Fibroblast of skin of left biceps (primary cell): Measurements from ENCODE around the gene ATXN7L1.
A peak's percentile ranks its signal among the peaks of the same experiment; 100 is the strongest.

Experiments used
- DNase-seq, 2 experiments: peaks; one replicate each; pipeline ENCODE4 v3.0.0-alpha.2; 2013; ENCODE audit warnings: low read depth in 2 of 2

Gene ATXN7L1

DNA sequence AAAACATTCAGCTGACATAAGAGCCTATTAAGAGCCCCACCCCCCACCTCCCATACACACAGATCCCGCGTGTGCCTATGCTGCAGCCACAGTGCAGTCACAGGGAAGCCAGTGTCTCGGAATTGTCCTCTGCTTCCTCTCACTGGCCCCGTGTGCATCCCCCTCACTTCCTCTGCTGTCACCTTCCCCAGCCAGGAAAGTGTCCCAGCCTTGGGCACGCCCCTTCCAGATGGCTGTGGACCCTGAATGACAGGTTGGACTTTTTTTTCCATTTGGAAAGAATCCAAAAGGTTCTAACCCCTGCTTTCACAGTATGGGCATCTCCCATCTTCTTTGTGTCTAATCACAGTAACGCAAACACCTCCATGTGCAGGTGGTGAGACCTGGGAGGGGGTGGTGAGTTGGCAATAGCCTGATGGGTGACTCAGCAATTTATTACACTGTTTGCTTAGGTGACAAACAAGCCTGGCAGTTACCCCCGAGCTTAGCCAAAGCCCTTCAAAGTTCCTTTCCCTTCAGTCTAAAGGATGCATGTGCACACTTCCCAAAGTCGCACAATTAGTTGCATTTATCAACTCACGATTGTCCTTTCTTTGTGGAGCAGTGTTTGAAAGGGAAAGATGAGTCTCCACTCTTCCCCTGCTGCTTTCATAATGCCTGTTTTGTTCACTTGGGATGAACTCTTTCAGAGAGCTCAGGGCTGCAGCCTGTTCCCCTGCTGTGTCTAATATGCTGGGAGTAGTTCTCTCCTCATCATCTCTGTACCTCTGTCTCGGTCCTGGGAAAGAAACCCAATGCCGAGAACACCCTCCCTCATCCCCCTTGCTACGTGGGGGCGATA is 227.6 kb downstream of the ATXN7L1 start:
- no peak for DNase-seq

DNA sequence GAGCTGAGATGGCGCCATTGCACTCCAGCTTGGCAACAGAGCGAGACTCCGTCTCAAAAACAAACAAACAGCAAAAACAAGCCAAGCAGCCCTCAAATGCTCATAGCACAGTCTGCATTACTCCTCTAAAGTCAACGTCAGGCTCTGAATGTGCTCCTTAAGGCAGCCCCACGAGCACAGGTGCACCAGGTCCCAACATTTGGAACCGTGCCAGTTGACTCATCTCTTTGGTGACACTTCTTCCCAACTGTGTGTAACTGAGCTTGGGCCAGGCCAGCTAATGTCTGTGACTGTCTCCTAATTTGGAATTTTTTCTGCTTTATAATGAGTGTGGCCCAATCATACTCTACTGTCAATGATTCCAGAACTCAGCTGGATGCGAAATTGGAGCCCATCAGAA is 228.8 kb downstream of the ATXN7L1 start:
- DNase-seq, result no peak

DNA sequence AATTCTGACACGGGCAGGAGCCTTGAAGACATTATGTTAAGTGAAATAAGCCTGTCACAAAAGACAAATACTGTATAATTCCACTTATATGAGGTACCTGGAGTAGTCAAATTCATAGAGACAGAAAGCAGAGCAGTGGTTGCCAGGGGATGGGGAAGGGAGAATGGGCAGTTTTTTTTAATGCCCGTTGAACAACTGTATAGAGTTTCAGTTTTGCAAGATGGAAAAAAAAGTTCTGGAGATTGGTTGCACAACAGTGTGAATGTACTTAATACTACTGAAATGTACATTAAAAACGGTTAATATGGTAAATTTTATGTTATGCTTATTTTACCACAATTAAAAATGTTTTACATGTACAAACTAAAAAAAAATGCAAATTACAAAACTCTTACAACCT is 231.5 kb downstream of the ATXN7L1 start:
- DNase-seq, result no peak

DNA sequence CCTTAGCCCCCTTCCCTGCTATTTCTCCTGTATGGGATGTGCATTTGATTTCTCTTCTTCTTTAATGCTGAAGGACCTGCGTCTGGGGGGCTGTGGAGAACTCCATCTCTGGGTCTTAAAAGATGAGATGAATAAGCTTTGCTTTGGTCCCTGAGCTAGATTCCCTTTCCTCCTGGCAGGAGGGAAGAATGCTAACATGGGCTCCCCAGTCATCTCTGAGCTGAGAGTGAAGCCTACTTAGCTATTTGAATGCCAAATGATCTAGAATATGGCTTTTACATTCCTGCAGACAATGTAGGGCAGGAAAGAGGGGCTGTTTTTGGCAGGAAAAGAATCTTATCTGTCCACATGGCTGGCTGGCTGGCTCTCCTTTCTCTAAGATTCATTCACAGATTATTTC is 232.5 kb downstream of the ATXN7L1 start:
- no peak for DNase-seq

DNA sequence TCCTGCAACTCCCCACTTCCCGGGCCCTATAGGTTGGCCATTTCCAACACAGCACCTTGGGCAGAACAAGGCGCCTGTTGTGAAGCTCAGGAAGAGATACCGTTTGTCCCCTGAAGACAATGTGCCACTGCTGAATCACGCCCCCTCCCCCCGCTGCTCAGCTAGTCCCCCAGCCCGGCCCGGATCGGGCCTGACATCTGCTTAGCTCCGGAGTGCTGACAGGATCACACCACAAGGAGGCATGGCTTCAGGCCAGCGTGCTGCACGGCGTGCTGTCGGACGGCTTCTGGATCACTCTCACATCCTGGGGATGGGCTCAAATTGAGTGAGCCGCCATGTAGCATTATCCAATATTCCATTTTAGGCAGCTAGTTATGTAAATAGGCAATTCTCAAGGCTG is 233.0 kb downstream of the ATXN7L1 start:
- no peak for DNase-seq

DNA sequence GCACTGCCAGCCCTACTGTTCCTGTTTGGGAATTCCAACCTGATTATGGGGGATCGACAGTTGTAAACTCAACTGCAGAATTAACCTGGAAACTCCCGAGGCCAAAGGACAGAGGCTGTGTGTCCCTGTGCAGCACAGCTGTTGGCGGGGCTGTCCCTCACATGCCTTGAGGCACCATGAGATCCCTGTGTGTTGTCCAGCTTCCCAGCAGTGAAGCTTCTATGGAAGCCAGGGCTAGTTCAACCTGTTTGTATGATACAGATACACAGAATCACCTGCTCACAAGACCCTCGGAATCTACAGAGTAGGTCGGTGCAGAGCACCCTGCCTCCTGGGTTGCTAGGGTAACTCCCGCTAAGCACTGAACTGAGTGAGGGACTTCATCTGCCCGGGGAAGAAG is 234.1 kb downstream of the ATXN7L1 start:
- no peak for DNase-seq

DNA sequence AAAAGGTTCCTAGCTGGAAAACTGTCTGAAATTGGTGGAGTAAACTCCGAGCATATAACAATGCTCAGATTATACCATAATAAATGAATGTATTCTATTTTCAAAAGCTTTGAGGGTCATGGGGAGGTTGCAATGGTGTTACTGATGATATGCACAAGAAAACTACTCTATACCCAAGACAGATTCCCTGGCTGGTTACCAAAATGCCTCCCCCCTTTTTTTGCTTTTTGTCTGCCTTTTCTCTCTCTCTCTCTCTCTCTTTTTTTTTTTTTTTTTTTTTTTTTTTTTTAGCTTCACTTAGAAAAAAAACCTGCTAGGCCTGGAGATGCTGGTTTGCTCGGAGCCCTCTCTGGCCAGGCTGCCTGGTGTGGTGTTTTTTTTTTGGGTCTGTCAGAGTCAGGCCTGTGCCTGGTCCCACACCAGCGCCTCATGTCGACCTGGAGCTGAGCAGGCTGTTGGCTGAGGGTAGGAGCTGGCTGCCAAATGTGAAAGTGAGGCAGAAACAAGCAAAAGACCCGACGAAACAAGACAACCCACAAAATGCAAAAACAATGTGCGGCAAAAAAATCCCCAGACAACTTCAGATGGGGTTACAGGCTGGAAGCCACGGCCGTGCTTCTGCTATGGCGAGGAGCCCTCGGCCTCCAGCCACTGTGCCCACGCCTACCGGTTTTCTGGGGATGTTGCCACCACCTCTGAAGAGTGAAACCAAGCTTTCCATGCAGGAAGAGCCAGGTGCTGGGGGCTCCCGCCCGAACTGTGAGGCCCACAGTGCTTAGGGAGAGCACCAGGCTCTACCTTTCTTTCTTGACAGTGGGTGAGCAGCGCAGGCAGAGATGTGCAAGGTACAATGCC is 235.2 kb downstream of the ATXN7L1 start:
- no peak for DNase-seq

DNA sequence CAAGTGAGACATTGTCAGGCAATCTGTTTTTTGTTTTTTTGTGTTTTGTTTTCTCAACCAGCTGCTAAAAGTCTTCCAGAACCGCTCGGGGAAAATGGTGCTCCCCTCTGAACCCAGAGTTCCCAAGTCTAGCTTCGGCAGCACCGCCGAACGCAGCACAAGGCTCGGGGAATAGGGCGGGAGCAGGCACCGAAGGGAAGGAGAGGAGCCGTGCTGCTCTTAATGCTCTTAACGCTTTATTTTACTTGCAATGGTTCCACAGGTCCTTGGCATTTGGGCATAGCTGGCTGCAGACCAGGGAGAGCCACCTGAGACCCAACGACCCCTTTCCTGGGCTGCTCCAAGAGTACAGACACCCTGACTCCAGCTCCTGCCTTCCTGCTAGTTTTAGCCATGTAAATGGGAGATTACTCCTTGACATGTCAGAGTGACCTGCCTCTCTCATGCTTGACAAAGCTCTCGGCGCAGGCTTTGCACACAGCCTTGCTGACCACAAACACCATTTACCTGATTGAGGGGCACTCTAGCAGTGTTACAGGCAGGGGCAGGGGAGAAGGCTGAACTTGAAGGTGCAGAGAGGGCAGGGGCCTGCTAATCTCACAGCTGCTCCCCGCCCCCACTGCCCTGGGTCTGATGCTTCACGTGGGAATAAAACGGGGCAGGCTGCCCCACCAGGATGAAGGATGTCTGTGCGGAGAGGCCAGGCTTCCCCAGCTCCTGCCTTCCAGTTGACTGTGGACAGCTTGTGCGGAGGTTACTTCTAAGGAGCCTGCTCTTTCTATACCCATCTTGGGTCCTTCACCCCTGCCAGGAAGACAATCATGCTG is 236.5 kb downstream of the ATXN7L1 start:
- DNase-seq, result no peak

DNA sequence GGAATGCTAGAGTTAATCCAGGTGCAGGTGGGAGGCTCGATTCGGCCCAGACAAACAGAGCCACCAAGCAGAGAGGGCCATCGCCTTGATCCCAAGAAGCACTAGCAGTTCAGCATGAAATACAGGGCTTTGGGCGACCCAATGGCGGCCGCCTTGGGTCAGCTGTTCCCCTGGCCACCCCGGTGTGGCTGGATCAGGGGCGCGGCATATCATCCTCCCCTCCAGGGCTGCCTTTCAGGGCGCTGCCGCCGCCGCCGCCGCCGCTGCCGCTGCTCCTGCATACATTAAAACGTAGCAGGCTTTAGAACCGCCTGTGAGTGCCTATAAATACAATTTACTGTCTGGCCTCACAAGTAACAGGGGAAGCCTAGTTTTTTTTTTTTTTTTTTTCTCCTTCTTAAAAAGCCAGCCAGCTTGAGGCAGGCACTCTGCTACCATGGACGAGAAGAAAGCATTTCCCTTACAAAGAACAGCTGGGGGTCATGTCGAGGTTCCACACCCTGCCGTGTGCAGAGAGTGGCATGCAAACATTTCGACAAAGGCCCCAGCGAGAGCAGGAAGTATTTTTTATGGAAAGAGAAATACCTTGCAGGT is 237.4 kb downstream of the ATXN7L1 start:
- no peak for DNase-seq

DNA sequence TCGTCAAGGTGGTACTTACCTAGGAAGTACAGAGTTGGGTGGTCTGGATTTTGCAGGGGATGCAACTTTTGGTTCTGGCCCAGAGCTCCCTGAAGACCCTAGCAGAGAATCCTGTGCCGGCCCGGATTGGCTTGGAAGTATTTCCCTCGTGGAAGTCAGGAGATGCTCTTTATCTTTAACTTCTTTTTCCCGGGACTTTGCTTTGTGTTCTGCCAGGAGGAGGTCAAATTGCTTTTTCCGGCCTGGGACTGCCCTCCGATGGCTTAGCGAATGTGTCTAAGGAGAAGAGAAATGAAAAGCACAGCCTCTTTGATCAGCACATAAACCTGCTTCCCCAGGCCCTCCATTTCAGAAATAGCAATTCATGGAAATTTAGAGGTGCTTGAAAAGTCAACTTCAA is 238.1 kb downstream of the ATXN7L1 start:
- no peak for DNase-seq

DNA sequence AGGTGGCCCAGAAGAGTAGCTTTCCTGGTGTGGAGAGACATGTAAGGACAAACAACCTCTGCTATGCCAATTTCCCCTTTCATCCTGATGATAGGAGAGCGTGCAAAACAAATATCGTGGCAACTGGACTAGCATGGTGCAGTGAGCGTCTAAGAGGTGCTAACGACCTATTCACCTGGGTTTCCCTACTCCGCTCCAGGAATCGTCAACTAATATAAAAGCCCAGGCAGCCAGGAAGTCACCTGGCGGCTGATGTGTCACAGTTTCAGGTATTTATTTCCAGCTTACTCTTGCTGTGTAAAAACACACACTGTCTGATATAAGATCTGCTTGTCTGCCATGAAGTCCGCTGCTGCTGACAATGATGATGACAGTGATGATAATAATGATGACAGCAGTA is 238.6 kb downstream of the ATXN7L1 start:
- no peak for DNase-seq

DNA sequence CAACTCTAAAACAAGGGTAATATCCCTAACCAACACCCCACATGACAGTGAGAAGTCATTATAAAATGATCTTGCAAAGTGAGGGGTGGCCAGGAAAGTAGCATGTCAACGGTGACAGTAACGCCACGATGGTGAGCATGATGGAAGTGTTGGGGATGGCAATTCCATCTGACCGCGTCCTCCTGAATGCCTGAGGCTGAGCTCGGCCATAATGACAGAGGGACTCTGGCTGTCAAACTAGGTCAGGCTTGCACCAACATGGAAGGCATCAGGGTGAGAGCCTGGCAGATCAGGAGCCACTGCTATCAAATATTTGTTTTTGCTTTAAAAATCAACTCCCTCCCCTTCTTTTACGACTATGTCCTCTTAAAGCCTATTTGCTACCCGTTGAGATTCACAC is 239.4 kb downstream of the ATXN7L1 start:
- no peak for DNase-seq

DNA sequence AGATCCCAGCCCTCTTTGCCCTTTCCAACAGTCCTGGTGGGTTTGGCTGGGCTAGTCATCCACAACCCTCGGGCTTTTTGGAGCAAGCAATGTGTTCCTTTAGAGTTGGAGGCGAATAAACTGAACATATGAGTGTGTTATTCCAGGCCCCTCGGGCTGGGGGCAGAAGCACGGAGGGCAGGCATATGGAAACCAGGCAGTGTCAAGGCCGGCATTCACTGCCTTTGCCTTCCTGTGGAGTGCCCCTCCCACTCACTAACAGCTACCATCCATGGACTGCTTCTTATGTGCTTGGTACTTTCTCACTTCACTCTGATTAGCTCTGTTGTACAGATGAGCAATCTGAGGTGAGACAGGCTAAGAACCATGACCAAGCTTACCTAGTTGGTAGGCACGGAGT is 241.2 kb downstream of the ATXN7L1 start:
- no peak for DNase-seq

DNA sequence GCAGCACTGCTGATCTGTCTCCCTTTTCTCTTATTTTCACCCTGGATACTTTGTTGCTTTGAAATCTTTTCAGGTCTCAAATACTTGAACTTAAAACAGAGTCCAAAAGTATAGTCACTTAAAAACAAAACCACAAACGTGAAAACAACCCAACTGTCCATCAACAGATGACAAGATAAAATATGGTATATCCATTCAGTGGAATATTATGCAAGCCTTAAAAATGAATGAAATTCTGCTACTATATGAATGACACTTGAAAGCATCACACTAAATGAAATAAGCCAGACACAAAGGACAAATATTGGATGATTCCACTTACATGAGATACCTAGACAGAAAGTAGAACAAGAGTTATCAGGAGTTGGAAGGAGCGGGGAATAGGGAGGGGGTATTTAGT is 250.4 kb downstream of the ATXN7L1 start:
- no peak for DNase-seq

DNA sequence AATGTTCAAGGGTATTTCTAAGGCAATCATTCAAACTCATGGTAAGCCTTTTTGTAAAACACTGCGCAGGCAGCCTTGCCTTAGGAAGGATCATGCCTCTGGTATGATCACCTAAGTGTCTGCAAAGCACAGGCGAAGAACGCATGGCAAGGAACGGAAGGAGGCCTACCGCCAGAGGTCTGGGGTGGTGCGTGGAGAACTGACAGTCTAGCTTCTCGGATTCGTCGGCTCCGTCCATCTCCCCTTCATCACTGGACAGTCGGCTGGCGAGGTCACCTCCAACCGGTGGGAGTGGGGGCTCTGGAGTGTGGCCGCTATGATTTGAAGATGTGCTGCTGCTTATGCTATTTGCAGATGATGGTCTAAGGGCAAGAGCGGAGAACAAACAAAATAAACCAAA is 252.5 kb downstream of the ATXN7L1 start:
- no peak for DNase-seq

DNA sequence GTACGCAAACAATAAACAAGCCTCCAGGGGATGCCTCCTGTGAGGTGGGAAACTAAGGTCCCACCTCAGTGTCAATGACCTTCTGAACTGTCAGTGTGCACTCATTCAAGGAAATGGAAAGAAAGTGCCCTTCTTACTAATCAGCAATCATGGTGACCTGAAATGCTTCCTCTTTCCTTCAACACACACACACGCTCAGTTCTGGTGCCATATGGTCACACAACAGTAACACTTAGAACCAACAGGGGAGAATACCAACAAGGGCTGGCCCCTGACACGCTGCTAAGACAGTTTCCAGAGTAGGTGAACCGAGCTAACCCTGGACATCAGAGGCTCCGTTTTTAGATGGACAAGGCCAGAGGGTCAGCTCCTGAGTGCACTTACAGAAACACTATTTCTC is 253.0 kb downstream of the ATXN7L1 start:
- DNase-seq, result no peak

DNA sequence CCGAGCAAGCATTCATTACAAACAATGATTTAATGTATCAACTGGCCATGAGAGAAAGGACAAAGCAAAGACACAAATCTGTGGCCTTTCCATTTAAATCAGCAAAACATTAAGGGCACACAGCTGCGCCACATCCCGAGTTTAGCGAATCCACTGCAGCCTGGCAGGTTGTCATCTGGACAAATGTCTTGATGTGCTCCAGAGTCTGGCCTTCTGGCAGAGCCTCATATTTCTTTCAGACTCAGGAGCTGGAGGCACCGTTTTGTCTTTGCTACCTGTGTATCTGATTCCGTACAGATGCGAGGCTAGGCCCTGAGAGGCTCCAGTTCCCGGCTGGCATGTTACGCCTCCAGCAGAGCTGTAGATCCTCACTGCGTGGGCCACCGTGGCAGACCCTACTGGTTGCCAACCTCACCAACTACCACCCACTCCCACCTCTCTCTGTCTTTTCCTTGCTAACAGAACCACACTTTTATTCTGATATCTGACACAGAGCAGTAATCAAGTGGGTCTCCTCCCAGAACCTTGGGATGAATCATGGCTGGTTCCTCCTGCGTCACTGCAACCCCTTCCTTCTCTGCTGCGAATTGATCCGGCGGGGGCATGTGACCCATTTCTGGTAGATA is 254.2 kb downstream of the ATXN7L1 start:
- DNase-seq, result no peak

DNA sequence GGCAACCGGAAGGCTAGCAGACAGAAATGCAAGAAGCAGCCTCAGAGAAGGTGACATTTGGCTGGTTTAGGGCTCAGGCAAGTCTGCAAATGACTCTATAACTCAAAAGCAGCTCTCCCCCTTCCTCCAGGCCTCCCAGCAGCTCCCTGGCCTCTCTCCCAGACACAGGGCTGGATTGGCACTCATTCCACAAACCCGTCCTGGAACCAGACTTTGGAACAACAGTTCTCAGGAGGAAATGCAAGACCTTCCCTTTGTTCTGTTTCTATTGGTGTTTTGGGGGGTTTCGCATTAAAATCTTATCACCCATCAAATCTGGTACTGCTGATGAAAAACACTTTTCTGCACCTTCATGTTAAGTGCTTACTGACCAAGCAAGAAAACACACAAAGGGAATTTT is 254.8 kb downstream of the ATXN7L1 start:
- DNase-seq, result peak in 1 of 2 experiments; percentile 10

DNA sequence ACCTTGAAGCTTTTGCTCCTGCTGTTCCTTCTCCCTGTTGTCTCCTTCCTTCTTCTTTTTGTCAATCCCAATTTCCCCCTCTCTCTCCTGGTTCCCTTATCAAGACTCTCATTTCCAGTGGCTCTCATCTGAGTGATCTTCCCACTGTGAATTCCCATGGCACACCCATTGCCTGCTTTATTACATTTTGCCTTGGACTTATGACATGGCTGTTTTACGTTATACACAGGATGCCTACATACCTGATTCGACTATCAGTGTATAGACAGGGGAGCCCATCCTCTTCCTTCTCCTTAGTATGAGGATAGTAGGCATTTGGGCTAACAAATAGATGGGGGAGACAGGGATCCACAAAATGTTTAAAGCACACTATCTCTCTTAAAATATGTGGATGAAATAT is 255.2 kb downstream of the ATXN7L1 start:
- no peak for DNase-seq

DNA sequence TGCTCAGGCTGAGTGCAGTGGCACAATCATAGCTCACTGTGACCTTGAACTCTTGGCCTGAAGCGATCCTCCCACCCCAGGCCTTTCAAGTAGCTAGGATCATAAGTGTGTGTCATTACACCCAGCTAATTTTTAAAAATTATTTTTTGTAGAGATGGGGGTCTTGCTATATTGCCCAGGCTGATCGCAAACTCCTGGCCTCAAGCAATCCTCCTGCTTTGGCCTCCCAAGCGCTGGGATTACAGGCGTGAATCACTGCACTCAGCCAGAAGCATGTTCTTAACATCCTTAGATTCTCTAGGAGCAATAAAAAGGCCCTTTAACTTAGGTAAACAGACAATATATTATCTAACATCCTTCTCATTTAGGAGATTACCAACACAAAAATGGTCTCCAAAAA is 256.8 kb downstream of the ATXN7L1 start:
- no peak for DNase-seq

DNA sequence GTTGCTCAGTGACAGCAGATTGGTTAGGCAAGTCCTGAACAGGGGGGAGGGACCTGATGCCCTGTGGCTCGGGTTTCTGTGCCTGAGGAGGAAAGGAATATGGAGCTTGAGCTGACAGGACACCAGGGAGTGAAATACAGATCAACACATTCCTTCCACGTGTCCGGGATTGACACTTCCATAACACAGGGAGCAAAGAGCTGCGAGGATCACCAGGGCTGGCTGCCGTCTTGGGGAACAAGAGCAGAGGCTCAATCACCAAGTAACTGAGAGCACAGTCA is 258.4 kb downstream of the ATXN7L1 start:
- DNase-seq, result no peak
